Activated CD8-positive, alpha-beta memory T cell treated with anti-CD3 and anti-CD28 coated beads, Interleukin-2, amount 10 ng/mL, durations not matched to agents 7 days and 5 days (primary cell): ENCODE measurements around the gene INPP5K. TPM values are rescaled to one million over a fixed set of nuclear protein-coding genes. Genes with fewer than 3 reads are reported as not detected.
A peak's percentile ranks its signal among the peaks of the same experiment; 100 is the strongest.

Source experiments
- ATAC-seq: fragments of 150-1000 bp; cut with Tn5 transposase; one replicate; pipeline ENCODE4 v1.10.0; 2021; ENCODE audit warnings: moderate library complexity
- CTCF ChIA-PET: fragments of 350-600 bp; sonication (Branson Sonifier 250); formaldehyde crosslinking; loops from one replicate; lab custom pipeline; 2021; ENCODE audit warnings: antibody characterized with exemption; lab: Charles Lee
- DNase-seq: peaks from one replicate; pipeline ENCODE4 v3.0.0-alpha.2; 2020
- H3K27ac Mint-ChIP-seq: one replicate; pipeline ENCODE4 v1.8.0; 2021; ENCODE audit warnings: mild to moderate bottlenecking, mixed read lengths
- H3K27me3 Mint-ChIP-seq: one replicate; pipeline ENCODE4 v1.8.0; 2021; ENCODE audit warnings: mixed read lengths
- H3K36me3 Mint-ChIP-seq: one replicate; pipeline ENCODE4 v1.8.0; 2021; ENCODE audit warnings: mild to moderate bottlenecking, mixed read lengths
- H3K4me1 Mint-ChIP-seq: one replicate; pipeline ENCODE4 v1.8.0; 2021; ENCODE audit warnings: mixed read lengths
- H3K4me3 Mint-ChIP-seq: one replicate; pipeline ENCODE4 v1.8.0; 2021; ENCODE audit warnings: mild to moderate bottlenecking, moderate library complexity, mixed read lengths
- H3K9me3 Mint-ChIP-seq: one replicate; pipeline ENCODE4 v1.8.0; 2022; ENCODE audit warnings: low read depth, mixed read lengths
- total RNA-seq, 2 experiments: library from RNA; stranded (reverse); gene quantifications; one replicate each; pipeline ENCODE4 v1.2.3, GENCODE V29; 2021

Gene INPP5K
- total RNA-seq, 2 experiments from 2014 or later: 40.6 to 43.4 TPM

- Mint-ChIP-seq H3K9me3 (no peaks in the 10 kb centered on the region), H3K27ac (no peak overlapping the region), H3K36me3 (peaks cover 2% of the 10 kb centered on the region), H3K27me3 (peaks cover 4% of the 10 kb centered on the region), H3K4me1 (peaks cover 16% of the 10 kb centered on the region), H3K4me3 (no peak overlapping the region)
- DNase-seq (no peak), ATAC-seq (no peak)
- CTCF ChIA-PET: interaction anchor here (1.2 kb wide), 1 partner anchor 22 kb away, joined by 4 read pairs; the partner anchor contains the start of gene INPP5K
These were observed 22.2 kb downstream of the INPP5K start for GRCh38 chr17:1494203-1494602.

GRCh38 chr17:1493291-1493980 lies 23.0 kb downstream of the INPP5K start:
- ATAC-seq: no peak
- no peaks in the 10 kb centered on the region for H3K9me3 Mint-ChIP-seq
- DNase-seq: no peak
- peaks cover 2% of the 10 kb centered on the region for H3K36me3 Mint-ChIP-seq
- H3K27ac Mint-ChIP-seq: no peak overlapping the region
- H3K27me3 Mint-ChIP-seq: peaks cover 4% of the 10 kb centered on the region
- CTCF ChIA-PET: interaction anchor here (0.8 kb wide), 1 partner anchor 22 kb away, joined by 3 read pairs; no protein-coding TSS in a partner anchor
- no peak overlapping the region for H3K4me3 Mint-ChIP-seq
- peaks cover 11% of the 10 kb centered on the region for H3K4me1 Mint-ChIP-seq

DNA sequence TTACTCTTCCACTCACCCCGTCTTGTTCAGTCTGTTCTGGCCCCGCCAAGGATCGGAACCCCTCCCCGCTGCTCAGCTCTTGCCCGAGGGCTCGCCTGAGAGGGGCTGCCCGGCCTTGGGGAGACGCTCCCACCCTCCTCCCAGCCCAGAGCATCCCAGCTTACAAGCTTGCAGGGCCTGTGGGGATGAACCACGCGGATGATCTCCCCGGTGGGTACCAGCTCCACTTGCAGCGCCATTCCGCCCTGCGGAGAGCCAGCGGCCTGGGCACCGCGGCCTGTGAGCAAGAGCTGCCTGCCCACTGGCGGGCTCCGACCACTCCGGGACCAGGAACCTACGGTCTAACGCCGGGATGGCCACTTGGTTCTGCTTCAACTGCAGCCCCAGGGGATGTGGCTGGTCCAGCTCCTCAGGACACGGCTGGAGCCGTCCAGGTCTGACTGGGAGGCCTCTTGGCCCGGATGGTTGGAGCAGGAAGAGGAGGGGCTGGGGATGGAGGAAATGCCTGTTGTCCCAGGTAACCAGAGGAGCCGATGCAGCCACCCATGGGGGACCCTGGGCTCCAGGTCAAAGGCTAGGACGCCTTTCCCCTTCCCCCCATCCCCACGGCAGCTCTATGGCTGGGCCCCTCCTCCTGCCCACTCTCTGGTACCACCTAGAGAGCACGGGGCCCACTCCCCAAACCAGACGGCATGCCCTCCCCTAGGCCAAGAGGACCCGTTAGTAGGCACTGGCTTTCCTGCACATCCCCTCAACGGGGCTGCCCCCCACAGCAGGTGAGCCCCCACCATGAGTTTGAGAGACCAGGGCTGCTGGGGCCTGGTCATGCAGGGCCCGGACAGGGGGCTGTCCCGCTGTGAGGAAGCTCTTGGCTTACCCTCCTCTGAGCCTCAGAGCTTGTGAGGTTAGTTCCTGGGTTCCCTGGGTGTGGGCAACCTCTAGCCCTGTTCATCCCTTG lies 23.9 kb downstream of the INPP5K start, which contains the start of gene MYO1C:
TSS of gene MYO1C (minus strand) at position 438 of the 958 bp plus-strand sequence. CDS start at position 239, 199 bp downstream.
- CTCF ChIA-PET: interaction anchor here (0.8 to 1.3 kb wide), 4 partner anchors 11 to 138 kb away, joined by 3 to 6 read pairs (median 4); no protein-coding TSS in a partner anchor
- Mint-ChIP-seq H3K36me3 (peaks cover 2% of the 10 kb centered on the region), H3K27ac (peak within 1 kb of the TSS; percentile 38), H3K27me3 (peaks cover 4% of the 10 kb centered on the region), H3K4me1 (peaks cover 15% of the 10 kb centered on the region), H3K9me3 (no peaks in the 10 kb centered on the region), H3K4me3 (peak within 1 kb of the TSS; percentile 71)
- ATAC-seq: no peak
- no peak for DNase-seq

DNA sequence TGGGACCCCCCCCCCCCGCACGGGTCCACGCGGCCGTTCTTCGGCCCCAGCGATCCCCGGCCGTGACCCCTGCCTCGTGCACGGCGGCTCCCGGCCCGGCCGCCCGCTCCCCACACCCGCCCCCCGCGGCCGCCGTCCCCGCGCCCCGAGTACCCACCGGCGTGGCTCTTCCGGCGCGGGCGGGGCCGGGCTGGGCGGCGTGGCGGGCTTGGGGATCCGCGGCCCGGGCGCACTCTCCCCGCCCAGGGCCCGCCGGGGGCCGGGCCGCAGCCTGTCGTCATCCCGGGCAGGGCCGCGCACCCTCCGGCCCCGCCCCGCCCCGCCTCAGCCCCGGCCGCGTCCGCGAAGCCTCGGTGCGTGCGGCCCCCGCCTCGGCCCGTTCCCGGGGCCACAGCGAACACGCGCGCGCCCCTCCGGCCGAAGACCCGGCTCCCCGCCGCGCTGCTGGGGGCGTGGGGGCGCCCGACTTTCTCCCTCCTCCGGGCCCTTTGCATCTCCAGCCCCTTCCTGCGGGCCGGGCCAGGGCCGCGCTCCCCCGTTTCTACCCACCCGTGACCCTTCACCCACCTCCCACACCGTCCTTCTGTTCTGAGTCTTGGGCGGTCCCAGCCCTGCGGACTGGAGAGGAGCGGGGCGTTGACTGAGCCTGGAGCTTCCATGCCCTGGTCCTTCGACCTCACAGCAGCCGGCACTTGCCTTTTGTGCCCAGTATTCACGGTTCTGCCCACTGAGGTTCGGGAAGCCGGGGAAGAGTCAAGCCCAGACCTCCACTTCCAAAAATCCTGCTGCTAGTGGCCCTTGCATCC lies 24.8 kb downstream of the INPP5K start:
- Mint-ChIP-seq H3K4me3 (peak overlapping the region; percentile 83), H3K27me3 (peaks cover 4% of the 10 kb centered on the region), H3K9me3 (no peaks in the 10 kb centered on the region), H3K27ac (peak overlapping the region; percentile 38), H3K4me1 (peaks cover 20% of the 10 kb centered on the region), H3K36me3 (peaks cover 2% of the 10 kb centered on the region)
- peak; percentile 74 for ATAC-seq
- DNase-seq: peak; percentile 57
- CTCF ChIA-PET: interaction anchor here (1.0 to 1.3 kb wide), 3 partner anchors 12 to 139 kb away, joined by 3 to 6 read pairs (median 4); no protein-coding TSS in a partner anchor

DNA sequence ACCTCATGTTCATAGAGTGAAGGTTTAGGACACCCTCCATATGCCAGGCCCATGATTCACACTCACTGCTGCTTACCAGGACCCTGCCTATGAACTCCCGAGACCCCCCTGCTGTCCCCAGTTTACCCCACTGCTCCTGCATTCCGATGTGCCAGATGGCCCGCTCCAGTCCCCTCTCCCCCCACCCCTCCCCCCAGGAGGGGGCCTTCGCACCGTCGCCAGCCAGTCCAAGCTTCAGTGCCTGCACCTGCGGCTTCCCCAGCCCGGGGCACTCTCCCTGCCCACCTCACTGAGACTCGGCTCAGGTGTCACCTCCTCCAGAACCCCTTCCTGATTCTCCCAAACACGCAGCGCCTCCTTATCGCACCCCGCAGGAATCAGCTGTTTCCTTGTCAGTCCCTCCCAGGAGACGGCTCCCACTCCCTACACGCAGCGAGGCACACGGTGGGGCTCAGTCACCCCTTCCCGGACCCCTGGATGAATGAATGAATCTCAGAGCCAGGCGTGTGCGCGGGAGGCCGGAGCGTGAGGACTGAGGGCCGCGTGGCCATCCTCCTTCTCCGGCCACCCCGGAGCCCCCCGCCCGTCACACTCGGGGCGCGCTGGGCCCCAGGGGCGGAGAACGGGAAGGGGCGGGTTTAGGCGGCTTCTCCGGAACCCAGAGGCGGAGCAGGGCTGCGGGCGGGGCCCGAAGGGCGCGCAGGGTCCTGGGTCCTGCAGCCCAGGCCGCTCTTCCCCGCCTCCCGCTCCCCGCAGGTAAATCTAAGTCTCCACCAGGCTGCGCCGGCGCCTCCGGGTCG lies 25.6 kb downstream of the INPP5K start:
- Mint-ChIP-seq H3K9me3 (no peaks in the 10 kb centered on the region), H3K27me3 (peaks cover 4% of the 10 kb centered on the region), H3K36me3 (peaks cover 2% of the 10 kb centered on the region), H3K27ac (peak overlapping the region; percentile 68), H3K4me1 (peaks cover 20% of the 10 kb centered on the region), H3K4me3 (peak overlapping the region; percentile 83)
- CTCF ChIA-PET: interaction anchor here (0.9 to 3.9 kb wide), 2 partner anchors 25 to 139 kb away, joined by 3 to 26 read pairs; partner anchors contain the start of gene INPP5K
- peak; percentile 78 for ATAC-seq
- peak; percentile 80 for DNase-seq

DNA sequence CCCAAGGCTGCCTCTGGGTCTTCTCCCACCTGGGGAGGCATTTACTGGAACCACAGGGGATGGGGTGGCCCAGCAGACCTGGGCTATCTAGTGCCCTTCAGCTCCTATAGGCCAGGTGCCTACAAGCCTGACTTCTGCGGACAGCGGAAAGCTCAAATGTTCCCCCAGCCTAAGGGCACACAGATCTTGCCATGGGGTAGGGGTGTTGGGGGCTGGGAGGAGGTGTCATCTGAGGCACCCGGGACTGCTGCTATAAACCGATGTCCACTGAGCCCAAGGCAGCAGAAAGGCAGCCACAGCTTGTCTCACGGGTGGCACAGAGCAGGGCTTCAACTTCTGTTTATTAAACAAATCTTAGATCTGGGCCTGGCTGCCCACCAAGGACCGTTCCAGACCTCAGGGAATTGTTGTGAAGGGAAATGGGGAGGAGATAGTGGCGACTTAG lies 27.6 kb downstream of the INPP5K start:
- H3K27me3 Mint-ChIP-seq: peaks cover 4% of the 10 kb centered on the region
- H3K9me3 Mint-ChIP-seq: no peaks in the 10 kb centered on the region
- peaks cover 28% of the 10 kb centered on the region for H3K4me1 Mint-ChIP-seq
- no peak for ATAC-seq
- no peak for DNase-seq
- H3K4me3 Mint-ChIP-seq: peak overlapping the region; percentile 60
- CTCF ChIA-PET: interaction anchor here (3.4 to 3.9 kb wide), 2 partner anchors 27 to 123 kb away, joined by 21 to 26 read pairs; partner anchors contain the start of gene INPP5K
- peaks cover 2% of the 10 kb centered on the region for H3K36me3 Mint-ChIP-seq
- no peak overlapping the region for H3K27ac Mint-ChIP-seq

DNA sequence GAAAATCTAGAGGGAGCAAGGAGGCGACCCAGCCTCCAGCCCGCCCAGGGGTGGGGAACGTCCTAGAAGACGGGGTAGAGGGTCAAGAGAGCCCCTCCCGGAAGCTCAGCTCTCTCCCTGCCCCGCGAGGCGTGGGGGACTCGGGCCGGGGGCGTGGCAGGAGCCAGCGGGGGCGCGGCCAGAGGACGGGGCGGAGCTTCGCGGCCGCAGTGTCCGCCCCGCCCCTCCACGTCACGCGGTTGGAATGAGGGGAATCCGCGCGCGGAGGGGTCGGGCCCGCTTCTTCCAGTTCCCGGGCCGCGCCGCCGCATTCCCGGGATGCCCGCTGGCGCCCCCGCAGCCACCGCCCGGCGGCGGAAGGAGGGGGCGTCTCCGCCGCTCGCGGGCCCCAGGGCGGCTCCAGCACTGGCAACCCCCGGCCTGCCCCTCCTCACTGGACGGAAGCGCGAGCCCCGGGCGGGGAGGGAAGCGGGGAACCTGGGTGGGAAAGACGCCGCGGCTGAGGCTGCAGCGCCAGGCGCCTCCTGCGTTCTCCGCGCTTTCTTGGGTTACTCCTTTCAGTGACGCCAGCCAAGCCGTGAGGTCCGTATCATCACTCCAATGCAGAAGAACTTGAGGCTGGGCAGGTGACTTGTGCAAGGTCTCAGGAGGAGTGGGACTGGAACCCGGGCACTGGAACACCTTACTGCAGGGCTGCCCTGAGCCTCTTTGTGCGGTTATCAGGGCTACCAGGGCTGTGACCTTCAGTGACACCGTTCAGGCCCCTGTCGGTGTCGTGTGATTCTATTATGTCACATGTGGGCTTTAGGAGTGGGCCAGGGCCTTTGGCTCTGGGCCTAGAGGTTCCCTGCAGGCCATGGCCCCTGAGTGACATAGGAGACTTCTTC lies 28.2 kb downstream of the INPP5K start:
- H3K36me3 Mint-ChIP-seq: peaks cover 5% of the 10 kb centered on the region

GRCh38 chr17:1486802-1487695 lies 29.4 kb downstream of the INPP5K start:
- no peak for ATAC-seq
- Mint-ChIP-seq H3K27me3 (peaks cover 1% of the 10 kb centered on the region), H3K9me3 (no peaks in the 10 kb centered on the region), H3K27ac (peak overlapping the region; percentile 87), H3K4me1 (peaks cover 29% of the 10 kb centered on the region), H3K4me3 (peak overlapping the region; percentile 74), H3K36me3 (peaks cover 5% of the 10 kb centered on the region)
- CTCF ChIA-PET: interaction anchor here (0.8 to 3.9 kb wide), 4 partner anchors 29 to 143 kb away, joined by 3 to 26 read pairs (median 14); partner anchors contain the start of gene INPP5K
- DNase-seq: peak; percentile 77

More for the DNA sequence above, 28.2 kb downstream of the INPP5K start:
- Mint-ChIP-seq H3K27me3 (peaks cover 4% of the 10 kb centered on the region), H3K4me3 (peak overlapping the region; percentile 74), H3K27ac (peak overlapping the region; percentile 87), H3K9me3 (no peaks in the 10 kb centered on the region), H3K4me1 (peaks cover 30% of the 10 kb centered on the region)
- ATAC-seq (peak; percentile 36), DNase-seq (peak; percentile 76)
- CTCF ChIA-PET: interaction anchor here (0.8 to 3.9 kb wide), 3 partner anchors 28 to 142 kb away, joined by 3 to 26 read pairs (median 21); partner anchors contain the start of gene INPP5K

- H3K4me3 Mint-ChIP-seq: peak overlapping the region; percentile 74
- peaks cover 5% of the 10 kb centered on the region for H3K36me3 Mint-ChIP-seq
- no peaks in the 10 kb centered on the region for H3K9me3 Mint-ChIP-seq
- peaks cover 24% of the 10 kb centered on the region for H3K4me1 Mint-ChIP-seq
- CTCF ChIA-PET: interaction anchor here (0.9 to 1.3 kb wide), 5 partner anchors 23 to 120 kb away, joined by 3 to 7 read pairs (median 4); partner anchors contain the start of genes CRK and INPP5K
- ATAC-seq (peak; percentile 59), DNase-seq (peak; percentile 77)
- no peaks in the 10 kb centered on the region for H3K27me3 Mint-ChIP-seq
- no peak overlapping the region for H3K27ac Mint-ChIP-seq
These were observed 30.7 kb downstream of the INPP5K start for GRCh38 chr17:1485423-1486376.
